ENCODE results near the gene CCL20. TPM values are rescaled to one million over a fixed set of nuclear protein-coding genes. Genes with fewer than 3 reads are reported as not detected.

The CCL20 gene
- total and polyA plus RNA-seq, 2 of the 13 experiments (the other 11 are each of a cell fraction or from before 2014, with no cell fraction given), result 223 to 903 TPM

DNA sequence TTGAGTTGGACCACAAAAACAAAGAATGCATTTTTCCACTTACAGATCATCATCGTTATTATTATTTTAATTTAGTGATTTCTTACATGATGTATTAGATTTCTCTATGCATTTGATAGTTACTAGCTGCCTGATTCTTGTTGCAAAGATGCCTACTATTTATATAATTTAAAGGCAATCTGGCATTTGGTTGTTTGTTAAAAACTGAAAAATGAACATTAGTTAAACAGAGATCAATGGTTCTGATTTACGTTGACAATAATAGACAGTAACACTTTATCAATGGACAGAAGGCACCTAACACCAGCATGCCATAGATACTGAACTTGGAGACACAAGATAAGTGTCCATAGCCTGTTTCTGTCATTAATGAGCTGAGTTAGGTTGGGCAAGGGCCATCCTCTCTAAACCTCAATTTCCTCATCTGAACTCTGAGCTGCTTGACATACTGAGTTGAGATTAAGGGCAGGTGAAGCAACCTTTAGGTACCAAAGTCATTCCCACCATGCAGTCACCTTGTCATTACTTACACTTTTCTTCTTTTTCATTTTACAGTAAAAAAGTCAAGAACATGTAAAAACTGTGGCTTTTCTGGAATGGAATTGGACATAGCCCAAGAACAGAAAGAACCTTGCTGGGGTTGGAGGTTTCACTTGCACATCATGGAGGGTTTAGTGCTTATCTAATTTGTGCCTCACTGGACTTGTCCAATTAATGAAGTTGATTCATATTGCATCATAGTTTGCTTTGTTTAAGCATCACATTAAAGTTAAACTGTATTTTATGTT, 3.1 kb downstream of the CCL20 start (continued):
- TF ChIP-seq, protein P1, sequence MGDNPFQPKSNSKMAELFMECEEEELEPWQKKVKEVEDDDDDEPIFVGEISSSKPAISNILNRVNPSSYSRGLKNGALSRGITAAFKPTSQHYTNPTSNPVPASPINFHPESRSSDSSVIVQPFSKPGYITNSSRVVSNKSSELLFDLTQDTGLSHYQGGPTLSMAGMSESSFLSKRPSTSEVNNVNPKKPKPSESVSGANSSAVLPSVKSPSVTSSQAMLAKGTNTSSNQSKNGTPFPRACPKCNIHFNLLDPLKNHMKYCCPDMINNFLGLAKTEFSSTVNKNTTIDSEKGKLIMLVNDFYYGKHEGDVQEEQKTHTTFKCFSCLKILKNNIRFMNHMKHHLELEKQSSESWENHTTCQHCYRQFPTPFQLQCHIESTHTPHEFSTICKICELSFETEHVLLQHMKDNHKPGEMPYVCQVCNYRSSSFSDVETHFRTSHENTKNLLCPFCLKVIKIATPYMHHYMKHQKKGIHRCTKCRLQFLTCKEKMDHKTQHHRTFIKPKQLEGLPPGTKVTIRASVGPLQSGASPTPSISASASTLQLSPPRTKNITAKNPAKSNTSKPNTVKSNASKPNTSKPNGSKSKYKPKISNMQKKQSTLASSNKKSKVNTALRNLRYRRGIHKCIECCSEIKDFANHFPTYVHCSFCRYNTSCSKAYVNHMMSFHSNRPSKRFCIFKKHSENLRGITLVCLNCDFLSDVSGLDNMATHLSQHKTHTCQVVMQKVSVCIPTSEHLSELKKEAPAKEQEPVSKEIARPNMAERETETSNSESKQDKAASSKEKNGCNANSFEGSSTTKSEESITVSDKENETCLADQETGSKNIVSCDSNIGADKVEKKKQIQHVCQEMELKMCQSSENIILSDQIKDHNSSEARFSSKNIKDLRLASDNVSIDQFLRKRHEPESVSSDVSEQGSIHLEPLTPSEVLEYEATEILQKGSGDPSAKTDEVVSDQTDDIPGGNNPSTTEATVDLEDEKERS (CRISPR knock-in tag; IDR thresholded peaks at IDR 0.05), result peak; percentile 63; the same call in 1 of the 2 replicates
- TF ChIP-seq ZNF543 (CRISPR knock-in tag; IDR thresholded peaks at IDR 0.05) (0 out of 2 replicates have a peak, but pooled peaks have one; percentile 24), MIER3 (CRISPR knock-in tag; IDR thresholded peaks at IDR 0.05; ENCODE audit: borderline replicate concordance) (peak; percentile 71; the same call in 1 of the 2 replicates), ELF1 (CRISPR knock-in tag; IDR thresholded peaks at IDR 0.05) (0 out of 2 replicates have a peak, but pooled peaks have one; percentile 19), SAP130 (CRISPR knock-in tag; IDR thresholded peaks at IDR 0.05; ENCODE audit: low read depth) (peak; percentile 72), PCBP2 (optimal IDR thresholded peaks at IDR 0.05; ENCODE audit: low read depth, low read length, poor library complexity, severe bottlenecking) (no peak), MBD4 (IDR thresholded peaks at IDR 0.05; ENCODE audit: borderline replicate concordance, low read length) (0 out of 2 replicates have a peak, but pooled peaks have one; percentile 42), MIER2 (CRISPR knock-in tag; IDR thresholded peaks at IDR 0.05) (peak; percentile 42; the same call in 1 of the 2 replicates), SALL1 (CRISPR knock-in tag; IDR thresholded peaks at IDR 0.05) (peak; percentile 56; the same call in 1 of the 2 replicates), CEBPG (CRISPR knock-in tag; IDR thresholded peaks at IDR 0.05) (peak; percentile 92), RXRB (CRISPR knock-in tag; IDR thresholded peaks at IDR 0.05; ENCODE audit: borderline replicate concordance) (peak; percentile 59; the same call in 1 of the 2 replicates), CREM (IDR thresholded peaks at IDR 0.05) (peak; percentile 66; the same call in 1 of the 2 replicates), CREM (CRISPR knock-in tag; IDR thresholded peaks at IDR 0.05) (no peak), ESRRA (CRISPR knock-in tag; IDR thresholded peaks at IDR 0.05; ENCODE audit: low read depth) (peak; percentile 80; the same call in 1 of the 2 replicates), GATAD2A (CRISPR knock-in tag; IDR thresholded peaks at IDR 0.05) (peak; percentile 93), SPEN (CRISPR knock-in tag; IDR thresholded peaks at IDR 0.05; ENCODE audit: low read depth) (0 out of 2 replicates have a peak, but pooled peaks have one; percentile 29), SP1 (IDR thresholded peaks at IDR 0.05) (no peak), SP1 (CRISPR knock-in tag; IDR thresholded peaks at IDR 0.05) (no peak)
- TF ChIP-seq, protein P2, sequence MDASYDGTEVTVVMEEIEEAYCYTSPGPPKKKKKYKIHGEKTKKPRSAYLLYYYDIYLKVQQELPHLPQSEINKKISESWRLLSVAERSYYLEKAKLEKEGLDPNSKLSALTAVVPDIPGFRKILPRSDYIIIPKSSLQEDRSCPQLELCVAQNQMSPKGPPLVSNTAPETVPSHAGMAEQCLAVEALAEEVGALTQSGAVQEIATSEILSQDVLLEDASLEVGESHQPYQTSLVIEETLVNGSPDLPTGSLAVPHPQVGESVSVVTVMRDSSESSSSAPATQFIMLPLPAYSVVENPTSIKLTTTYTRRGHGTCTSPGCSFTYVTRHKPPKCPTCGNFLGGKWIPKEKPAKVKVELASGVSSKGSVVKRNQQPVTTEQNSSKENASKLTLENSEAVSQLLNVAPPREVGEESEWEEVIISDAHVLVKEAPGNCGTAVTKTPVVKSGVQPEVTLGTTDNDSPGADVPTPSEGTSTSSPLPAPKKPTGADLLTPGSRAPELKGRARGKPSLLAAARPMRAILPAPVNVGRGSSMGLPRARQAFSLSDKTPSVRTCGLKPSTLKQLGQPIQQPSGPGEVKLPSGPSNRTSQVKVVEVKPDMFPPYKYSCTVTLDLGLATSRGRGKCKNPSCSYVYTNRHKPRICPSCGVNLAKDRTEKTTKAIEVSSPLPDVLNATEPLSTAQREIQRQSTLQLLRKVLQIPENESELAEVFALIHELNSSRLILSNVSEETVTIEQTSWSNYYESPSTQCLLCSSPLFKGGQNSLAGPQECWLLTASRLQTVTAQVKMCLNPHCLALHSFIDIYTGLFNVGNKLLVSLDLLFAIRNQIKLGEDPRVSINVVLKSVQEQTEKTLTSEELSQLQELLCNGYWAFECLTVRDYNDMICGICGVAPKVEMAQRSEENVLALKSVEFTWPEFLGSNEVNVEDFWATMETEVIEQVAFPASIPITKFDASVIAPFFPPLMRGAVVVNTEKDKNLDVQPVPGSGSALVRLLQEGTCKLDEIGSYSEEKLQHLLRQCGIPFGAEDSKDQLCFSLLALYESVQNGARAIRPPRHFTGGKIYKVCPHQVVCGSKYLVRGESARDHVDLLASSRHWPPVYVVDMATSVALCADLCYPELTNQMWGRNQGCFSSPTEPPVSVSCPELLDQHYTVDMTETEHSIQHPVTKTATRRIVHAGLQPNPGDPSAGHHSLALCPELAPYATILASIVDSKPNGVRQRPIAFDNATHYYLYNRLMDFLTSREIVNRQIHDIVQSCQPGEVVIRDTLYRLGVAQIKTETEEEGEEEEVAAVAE (CRISPR knock-in tag; IDR thresholded peaks at IDR 0.05; ENCODE audit: borderline replicate concordance), result no peak
- TF ChIP-seq, protein P3, sequence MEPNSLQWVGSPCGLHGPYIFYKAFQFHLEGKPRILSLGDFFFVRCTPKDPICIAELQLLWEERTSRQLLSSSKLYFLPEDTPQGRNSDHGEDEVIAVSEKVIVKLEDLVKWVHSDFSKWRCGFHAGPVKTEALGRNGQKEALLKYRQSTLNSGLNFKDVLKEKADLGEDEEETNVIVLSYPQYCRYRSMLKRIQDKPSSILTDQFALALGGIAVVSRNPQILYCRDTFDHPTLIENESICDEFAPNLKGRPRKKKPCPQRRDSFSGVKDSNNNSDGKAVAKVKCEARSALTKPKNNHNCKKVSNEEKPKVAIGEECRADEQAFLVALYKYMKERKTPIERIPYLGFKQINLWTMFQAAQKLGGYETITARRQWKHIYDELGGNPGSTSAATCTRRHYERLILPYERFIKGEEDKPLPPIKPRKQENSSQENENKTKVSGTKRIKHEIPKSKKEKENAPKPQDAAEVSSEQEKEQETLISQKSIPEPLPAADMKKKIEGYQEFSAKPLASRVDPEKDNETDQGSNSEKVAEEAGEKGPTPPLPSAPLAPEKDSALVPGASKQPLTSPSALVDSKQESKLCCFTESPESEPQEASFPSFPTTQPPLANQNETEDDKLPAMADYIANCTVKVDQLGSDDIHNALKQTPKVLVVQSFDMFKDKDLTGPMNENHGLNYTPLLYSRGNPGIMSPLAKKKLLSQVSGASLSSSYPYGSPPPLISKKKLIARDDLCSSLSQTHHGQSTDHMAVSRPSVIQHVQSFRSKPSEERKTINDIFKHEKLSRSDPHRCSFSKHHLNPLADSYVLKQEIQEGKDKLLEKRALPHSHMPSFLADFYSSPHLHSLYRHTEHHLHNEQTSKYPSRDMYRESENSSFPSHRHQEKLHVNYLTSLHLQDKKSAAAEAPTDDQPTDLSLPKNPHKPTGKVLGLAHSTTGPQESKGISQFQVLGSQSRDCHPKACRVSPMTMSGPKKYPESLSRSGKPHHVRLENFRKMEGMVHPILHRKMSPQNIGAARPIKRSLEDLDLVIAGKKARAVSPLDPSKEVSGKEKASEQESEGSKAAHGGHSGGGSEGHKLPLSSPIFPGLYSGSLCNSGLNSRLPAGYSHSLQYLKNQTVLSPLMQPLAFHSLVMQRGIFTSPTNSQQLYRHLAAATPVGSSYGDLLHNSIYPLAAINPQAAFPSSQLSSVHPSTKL (CRISPR knock-in tag; IDR thresholded peaks at IDR 0.05), result peak; percentile 79
